CD4-positive, alpha-beta T cell treated with Interleukin-15 for 1 hour (primary cell): ENCODE results near the gene MS4A4E.
A peak's percentile ranks its signal among the peaks of the same experiment; 100 is the strongest.
"Not testable (repeated sequence)": the region's sequence is repeated elsewhere in the genome, so short reads cannot be mapped to it uniquely, and the experiment has no call there.

Experiments
- DNase-seq: peaks from one replicate; pipeline ENCODE4 v3.0.0-alpha.2; 2020

MS4A4E gene

GRCh38 chr11:60214386-60214785 lies 28.6 kb downstream of the MS4A4E start:
- DNase-seq: no peak

- DNase-seq: no peak
These were observed 31.7 kb downstream of the MS4A4E start for GRCh38 chr11:60211206-60211605.

GRCh38 chr11:60209977-60210376 lies 33.0 kb downstream of the MS4A4E start:
- no peak for DNase-seq

GRCh38 chr11:60208951-60209350 lies 34.0 kb downstream of the MS4A4E start:
- DNase-seq: no peak

GRCh38 chr11:60208146-60208895 lies 34.6 kb downstream of the MS4A4E start:
- no peak for DNase-seq

GRCh38 chr11:60206616-60207015 lies 36.3 kb downstream of the MS4A4E start:
- DNase-seq: no peak

GRCh38 chr11:60204922-60205321 lies 38.0 kb downstream of the MS4A4E start:
- no peak for DNase-seq

GRCh38 chr11:60201334-60201733 lies 41.6 kb downstream of the MS4A4E start:
- not testable (repeated sequence) for DNase-seq

- no peak for DNase-seq
These were observed 45.5 kb downstream of the MS4A4E start for GRCh38 chr11:60197442-60197841.

- no peak for DNase-seq
These were observed 47.0 kb downstream of the MS4A4E start for GRCh38 chr11:60195923-60196368.

GRCh38 chr11:60194511-60194910 lies 48.4 kb downstream of the MS4A4E start:
- DNase-seq: no peak

GRCh38 chr11:60193687-60194433 lies 49.1 kb downstream of the MS4A4E start:
- DNase-seq: peak; percentile 44

- DNase-seq: not testable (repeated sequence)
These were observed 50.4 kb downstream of the MS4A4E start for GRCh38 chr11:60192564-60192963.

- not testable (repeated sequence) for DNase-seq
These were observed 54.5 kb downstream of the MS4A4E start for GRCh38 chr11:60188481-60188880.

- not testable (repeated sequence) for DNase-seq
These were observed 56.8 kb downstream of the MS4A4E start for GRCh38 chr11:60186128-60186527.

- DNase-seq: not testable (repeated sequence)
These were observed 57.5 kb downstream of the MS4A4E start for GRCh38 chr11:60185512-60185827.

GRCh38 chr11:60184824-60185511 lies 58.0 kb downstream of the MS4A4E start:
- no peak for DNase-seq

GRCh38 chr11:60183591-60184205 lies 59.2 kb downstream of the MS4A4E start:
- DNase-seq: no peak

- no peak for DNase-seq
These were observed 60.2 kb downstream of the MS4A4E start, which contains the start of gene MS4A6A for GRCh38 chr11:60182541-60183330. Gene MS4A6A, minus strand, starts transcription at chr11:60183083. Its CDS starts 1,356 bp downstream, at chr11:60181727.

- DNase-seq: no peak
These were observed 67.1 kb downstream of the MS4A4E start for GRCh38 chr11:60175860-60176275.

- DNase-seq: no peak
These were observed 70.9 kb downstream of the MS4A4E start for GRCh38 chr11:60172011-60172410.

GRCh38 chr11:60170566-60170965 lies 72.4 kb downstream of the MS4A4E start:
- no peak for DNase-seq
